ENCODE results near the gene HHIPL1.
"Not testable (repeated sequence)": the region's sequence is repeated elsewhere in the genome, so short reads cannot be mapped to it uniquely, and the experiment has no call there.

HHIPL1 gene

DNA sequence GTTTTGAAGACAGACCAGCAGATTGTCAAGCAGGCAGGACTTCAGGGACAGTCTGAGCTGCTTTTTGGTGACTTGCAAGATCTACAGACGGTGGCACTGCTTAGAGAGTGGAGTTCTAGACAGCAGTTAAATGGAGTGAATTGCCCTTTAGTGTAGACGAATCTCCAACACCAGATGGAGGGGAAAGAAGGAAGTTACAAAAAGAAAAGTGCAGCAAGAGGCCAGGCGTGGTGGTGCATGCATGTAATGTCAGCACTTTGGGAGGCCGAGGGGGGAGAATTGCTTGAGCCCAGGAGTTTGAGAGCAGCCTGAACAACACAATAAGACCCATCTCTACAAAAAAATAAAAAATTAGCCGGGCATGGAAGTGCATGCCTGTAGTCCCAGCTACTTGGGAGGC, 8.4 kb upstream of the HHIPL1 start:
- Histone ChIP-seq H3K4me1 (ENCODE audit: control insufficient read depth, insufficient read depth, low read length, poor library complexity, severe bottlenecking) (no peaks in the 10 kb centered on the region), H3K27ac (ENCODE audit: low read depth, low read length, severe bottlenecking) (no peak overlapping the region), H3K9me3 (ENCODE audit: control insufficient read depth, low read length) (no peaks in the 10 kb centered on the region), H3K36me3 (ENCODE audit: control insufficient read depth, insufficient read depth, low read length) (no peaks in the 10 kb centered on the region), H3K4me3 (ENCODE audit: extremely low read depth, insufficient read depth, low read length, poor library complexity, severe bottlenecking) (no peak overlapping the region)
- 74 to 88% methylated on average over 3 to 4 of the region's 5 CpGs for WGBS, 2 experiments (ENCODE audit: insufficient coverage in 2 of 2)

GRCh38 chr14:99637624-99638023, 7.3 kb upstream of the HHIPL1 start:
- no peak overlapping the region for H3K27ac ChIP-seq (ENCODE audit: low read depth, low read length, severe bottlenecking)
- H3K9me3 ChIP-seq (ENCODE audit: control insufficient read depth, low read length) = no peaks in the 10 kb centered on the region
- 91 to 100% methylated on average over 4 to 6 of the region's 7 CpGs for WGBS, 2 experiments (ENCODE audit: insufficient coverage in 2 of 2)
- no peaks in the 10 kb centered on the region for H3K36me3 ChIP-seq (ENCODE audit: control insufficient read depth, insufficient read depth, low read length)
- H3K4me3 ChIP-seq (ENCODE audit: extremely low read depth, insufficient read depth, low read length, poor library complexity, severe bottlenecking) = no peak overlapping the region
- no peaks in the 10 kb centered on the region for H3K4me1 ChIP-seq (ENCODE audit: control insufficient read depth, insufficient read depth, low read length, poor library complexity, severe bottlenecking)

DNA sequence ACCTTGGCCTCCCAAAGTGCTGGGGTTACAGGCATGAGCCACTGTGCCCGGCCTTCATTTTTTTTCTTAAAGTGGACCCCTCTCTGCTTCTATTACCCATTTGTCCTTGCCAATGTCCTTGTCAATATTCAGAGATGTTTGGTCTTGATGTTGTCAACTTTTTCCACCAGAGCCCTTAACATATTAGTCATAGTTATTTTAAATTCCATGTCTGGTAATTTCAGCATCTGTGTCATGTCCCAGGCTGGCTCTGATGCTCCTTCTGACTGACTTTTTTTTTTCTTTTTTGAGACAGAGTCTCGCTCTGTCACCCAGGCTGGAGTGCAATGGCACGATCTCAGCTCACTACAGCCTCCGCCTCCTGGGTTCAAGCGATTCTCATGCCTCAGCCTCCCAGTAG, 2.2 kb upstream of the HHIPL1 start:
- not testable (repeated sequence) for H3K27ac ChIP-seq (ENCODE audit: low read depth, low read length, severe bottlenecking); H3K4me3 ChIP-seq (ENCODE audit: extremely low read depth, insufficient read depth, low read length, poor library complexity, severe bottlenecking); H3K4me1 ChIP-seq (ENCODE audit: control insufficient read depth, insufficient read depth, low read length, poor library complexity, severe bottlenecking); H3K9me3 ChIP-seq (ENCODE audit: control insufficient read depth, low read length); H3K36me3 ChIP-seq (ENCODE audit: control insufficient read depth, insufficient read depth, low read length)
- 95 to 97% methylated on average over 4 to 5 of the region's 5 CpGs for WGBS, 2 experiments (ENCODE audit: insufficient coverage in 2 of 2)

- Histone ChIP-seq H3K4me3 (ENCODE audit: extremely low read depth, insufficient read depth, low read length, poor library complexity, severe bottlenecking) (no peak overlapping the region), H3K27ac (ENCODE audit: low read depth, low read length, severe bottlenecking) (no peak overlapping the region), H3K36me3 (ENCODE audit: control insufficient read depth, insufficient read depth, low read length) (no peaks in the 10 kb centered on the region), H3K9me3 (ENCODE audit: control insufficient read depth, low read length) (no peaks in the 10 kb centered on the region), H3K4me1 (ENCODE audit: control insufficient read depth, insufficient read depth, low read length, poor library complexity, severe bottlenecking) (no peaks in the 10 kb centered on the region)
- 75 to 78% methylated on average over 5 of the region's 6 CpGs for WGBS, 2 experiments (ENCODE audit: insufficient coverage in 2 of 2)
These were observed 1.6 kb upstream of the HHIPL1 start for GRCh38 chr14:99643343-99643742.

GRCh38 chr14:99644035-99644587, 818 bp upstream of the HHIPL1 start:
- WGBS, 2 experiments (ENCODE audit: insufficient coverage in 2 of 2) = 87 to 89% methylated on average over 8 to 10 of the region's 11 CpGs
- no peak overlapping the region for H3K4me3 ChIP-seq (ENCODE audit: extremely low read depth, insufficient read depth, low read length, poor library complexity, severe bottlenecking)
- H3K36me3 ChIP-seq (ENCODE audit: control insufficient read depth, insufficient read depth, low read length) = no peaks in the 10 kb centered on the region
- no peaks in the 10 kb centered on the region for H3K4me1 ChIP-seq (ENCODE audit: control insufficient read depth, insufficient read depth, low read length, poor library complexity, severe bottlenecking)
- H3K27ac ChIP-seq (ENCODE audit: low read depth, low read length, severe bottlenecking) = no peak overlapping the region
- H3K9me3 ChIP-seq (ENCODE audit: control insufficient read depth, low read length) = no peaks in the 10 kb centered on the region

DNA sequence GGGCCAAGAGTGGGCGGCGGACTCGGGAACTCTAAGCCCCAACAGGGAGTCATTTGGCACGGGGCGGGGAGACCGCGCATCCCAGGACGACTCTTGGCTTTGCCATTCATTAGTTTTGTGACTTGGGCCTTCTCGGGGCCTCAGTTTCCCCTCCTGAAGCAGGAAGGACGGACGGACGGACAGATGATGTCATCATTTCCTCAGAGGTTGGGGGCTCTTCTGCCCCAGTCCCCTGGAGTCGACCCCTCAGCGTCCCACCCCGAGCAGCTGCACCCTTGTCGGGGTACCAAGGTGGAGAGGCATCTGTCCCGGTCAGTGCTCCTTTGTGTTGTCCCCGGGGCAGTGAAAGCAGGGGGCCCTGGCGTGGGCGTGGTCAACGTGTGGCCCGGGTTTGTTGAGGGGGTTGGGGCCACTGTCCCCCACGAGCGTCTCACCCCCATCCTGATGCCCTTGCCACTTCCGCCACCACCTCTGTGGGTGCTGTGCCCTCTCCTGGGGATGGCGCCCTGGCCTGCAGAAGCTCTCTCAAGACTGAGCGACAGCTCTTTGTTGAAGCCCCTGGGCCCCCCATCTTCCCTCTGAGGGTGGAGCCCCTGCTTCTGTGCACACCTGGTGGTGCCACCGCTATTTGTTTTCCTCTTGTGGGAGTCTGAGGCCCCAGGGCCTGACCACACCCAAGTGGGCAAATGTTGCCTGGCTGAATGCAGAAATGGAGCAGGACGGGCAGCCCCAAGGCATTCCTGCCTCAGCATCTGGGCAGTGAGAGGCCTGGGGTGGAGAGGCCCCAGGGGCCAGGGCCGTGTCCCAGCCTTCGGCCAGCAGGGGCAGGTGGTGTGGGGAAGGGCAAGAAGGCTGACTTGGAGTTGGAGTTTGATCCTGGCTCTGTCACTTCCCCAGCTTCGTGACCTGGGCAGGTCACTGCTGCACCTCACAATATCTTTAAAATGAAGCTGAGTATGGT, 896 bp downstream of the HHIPL1 start:
- Histone ChIP-seq H3K4me1 (ENCODE audit: control insufficient read depth, insufficient read depth, low read length, poor library complexity, severe bottlenecking) (peaks cover 3% of the 10 kb centered on the region), H3K27ac (ENCODE audit: low read depth, low read length, severe bottlenecking) (no peak overlapping the region), H3K36me3 (ENCODE audit: control insufficient read depth, insufficient read depth, low read length) (no peaks in the 10 kb centered on the region), H3K9me3 (ENCODE audit: control insufficient read depth, low read length) (no peaks in the 10 kb centered on the region), H3K4me3 (ENCODE audit: extremely low read depth, insufficient read depth, low read length, poor library complexity, severe bottlenecking) (peak overlapping the region; percentile 22)
- 63 to 67% methylated on average over 26 of the region's 32 CpGs for WGBS, 2 experiments (ENCODE audit: insufficient coverage in 2 of 2)

DNA sequence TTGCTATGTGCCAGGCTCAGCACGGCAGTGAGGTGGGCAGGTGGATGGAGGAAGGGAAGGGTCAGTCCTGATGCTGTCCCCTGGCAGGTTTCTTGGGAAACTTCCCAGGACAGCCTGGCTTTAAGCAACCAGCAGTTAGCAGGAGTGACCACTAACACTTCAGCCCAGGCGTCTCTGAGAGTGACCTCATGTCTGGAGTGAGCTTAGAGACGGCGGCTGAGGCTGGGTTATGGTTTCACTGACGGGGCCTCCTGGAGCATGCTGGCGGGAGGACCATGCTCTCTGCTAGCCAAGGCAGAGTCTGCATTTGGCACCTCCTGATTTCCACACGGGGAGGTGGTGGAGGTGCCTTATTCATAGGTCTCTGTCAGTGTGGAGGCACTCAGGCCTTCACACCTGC, 2.5 kb downstream of the HHIPL1 start:
- H3K4me1 ChIP-seq (ENCODE audit: control insufficient read depth, insufficient read depth, low read length, poor library complexity, severe bottlenecking) = peaks cover 3% of the 10 kb centered on the region
- no peak overlapping the region for H3K4me3 ChIP-seq (ENCODE audit: extremely low read depth, insufficient read depth, low read length, poor library complexity, severe bottlenecking)
- 72 to 78% methylated on average over 4 to 6 of the region's 7 CpGs for WGBS, 2 experiments (ENCODE audit: insufficient coverage in 2 of 2)
- H3K27ac ChIP-seq (ENCODE audit: low read depth, low read length, severe bottlenecking) = no peak overlapping the region
- H3K9me3 ChIP-seq (ENCODE audit: control insufficient read depth, low read length) = no peaks in the 10 kb centered on the region
- no peaks in the 10 kb centered on the region for H3K36me3 ChIP-seq (ENCODE audit: control insufficient read depth, insufficient read depth, low read length)

DNA sequence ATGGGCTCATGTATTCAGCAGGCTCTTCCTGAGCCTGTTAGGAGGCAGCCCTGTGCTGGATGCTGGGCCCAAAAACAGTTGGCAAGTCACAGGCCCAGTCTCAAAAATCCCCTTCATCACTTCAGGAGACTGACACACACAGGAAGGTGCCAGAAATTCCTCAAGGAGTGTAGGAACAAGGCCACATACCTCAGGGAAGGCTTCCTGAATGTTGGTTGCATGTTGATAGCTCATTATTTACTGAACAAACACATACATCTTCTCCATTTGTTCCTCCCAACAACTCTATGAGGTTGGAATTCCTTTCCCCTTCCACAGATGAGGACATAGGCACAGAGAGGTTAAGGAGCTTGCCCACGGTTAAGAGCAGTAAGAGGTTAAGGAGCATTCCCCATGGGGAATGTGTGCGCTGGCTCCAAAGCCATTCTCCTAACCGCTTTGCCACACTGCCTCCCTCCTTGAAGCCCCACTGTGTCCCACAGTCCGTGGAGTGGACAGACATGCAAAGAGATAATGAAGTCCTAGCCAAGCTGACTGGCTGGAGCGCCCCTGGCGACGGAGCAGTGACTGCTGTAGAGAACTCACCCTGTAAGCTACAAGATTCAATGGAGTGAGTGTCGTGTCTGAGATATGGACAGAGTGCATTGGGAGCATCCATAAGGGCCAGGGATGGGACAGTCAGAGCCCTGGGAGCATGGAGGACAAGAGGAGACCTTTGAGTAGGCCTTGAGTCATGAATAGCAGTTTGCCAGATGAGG, 3.3 kb downstream of the HHIPL1 start:
- Histone ChIP-seq H3K27ac (ENCODE audit: low read depth, low read length, severe bottlenecking) (no peak overlapping the region), H3K36me3 (ENCODE audit: control insufficient read depth, insufficient read depth, low read length) (no peaks in the 10 kb centered on the region), H3K4me3 (ENCODE audit: extremely low read depth, insufficient read depth, low read length, poor library complexity, severe bottlenecking) (no peak overlapping the region), H3K4me1 (ENCODE audit: control insufficient read depth, insufficient read depth, low read length, poor library complexity, severe bottlenecking) (peaks cover 3% of the 10 kb centered on the region), H3K9me3 (ENCODE audit: control insufficient read depth, low read length) (no peaks in the 10 kb centered on the region)
- WGBS, 2 experiments (ENCODE audit: insufficient coverage in 2 of 2) = 85 to 93% methylated on average over 7 to 8 of the region's 8 CpGs

DNA sequence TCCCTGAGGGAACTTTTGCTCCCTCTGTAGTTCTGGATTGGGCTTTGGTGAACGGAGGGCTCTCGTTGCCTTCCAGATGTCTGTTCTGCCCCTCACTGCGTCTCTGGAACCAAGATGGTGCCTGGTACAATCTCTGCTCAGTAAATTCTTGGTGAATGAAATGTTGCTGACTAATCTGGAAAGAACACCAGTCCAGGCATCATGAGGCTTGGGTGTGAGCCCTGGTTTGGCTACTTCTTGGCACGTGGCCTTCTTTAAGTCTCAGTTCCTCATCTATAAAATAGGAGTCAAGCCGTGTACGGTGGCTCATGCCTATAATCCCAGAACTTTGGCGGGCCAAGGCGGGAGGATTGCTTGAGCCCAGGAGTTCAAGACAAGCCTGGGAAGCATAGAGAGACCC, 4.3 kb downstream of the HHIPL1 start:
- H3K4me1 ChIP-seq (ENCODE audit: control insufficient read depth, insufficient read depth, low read length, poor library complexity, severe bottlenecking) = peaks cover 3% of the 10 kb centered on the region
- H3K36me3 ChIP-seq (ENCODE audit: control insufficient read depth, insufficient read depth, low read length) = no peaks in the 10 kb centered on the region
- no peaks in the 10 kb centered on the region for H3K9me3 ChIP-seq (ENCODE audit: control insufficient read depth, low read length)
- 87 to 95% methylated on average over 5 to 8 of the region's 8 CpGs for WGBS, 2 experiments (ENCODE audit: insufficient coverage in 2 of 2)
- H3K27ac ChIP-seq (ENCODE audit: low read depth, low read length, severe bottlenecking) = no peak overlapping the region
- no peak overlapping the region for H3K4me3 ChIP-seq (ENCODE audit: extremely low read depth, insufficient read depth, low read length, poor library complexity, severe bottlenecking)

DNA sequence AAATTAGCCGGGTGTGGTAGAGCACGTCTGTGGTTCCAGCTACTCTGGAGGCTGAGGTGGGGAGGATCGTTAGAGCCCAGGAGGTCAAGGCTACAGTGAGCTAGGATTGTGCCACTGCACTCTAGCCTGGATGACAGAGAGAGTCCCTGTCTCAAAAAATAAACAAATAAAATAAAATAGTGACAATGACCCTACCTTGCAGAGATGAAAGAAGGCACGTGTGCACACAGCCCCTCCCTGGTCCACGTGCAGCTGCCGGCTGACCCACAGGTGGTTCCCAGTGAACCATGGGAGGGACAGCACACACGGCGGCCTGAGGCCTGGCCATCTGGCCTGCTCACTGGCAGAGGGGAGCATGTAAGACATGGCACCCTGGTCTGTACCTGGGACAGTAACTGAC, 4.7 kb downstream of the HHIPL1 start:
- 96 to 97% methylated on average over 7 to 8 of the region's 8 CpGs for WGBS, 2 experiments (ENCODE audit: insufficient coverage in 2 of 2)
- Histone ChIP-seq H3K4me1 (ENCODE audit: control insufficient read depth, insufficient read depth, low read length, poor library complexity, severe bottlenecking) (peaks cover 3% of the 10 kb centered on the region), H3K36me3 (ENCODE audit: control insufficient read depth, insufficient read depth, low read length) (no peaks in the 10 kb centered on the region)

More for the DNA sequence above, 4.7 kb downstream of the HHIPL1 start:
- H3K4me3 ChIP-seq (ENCODE audit: extremely low read depth, insufficient read depth, low read length, poor library complexity, severe bottlenecking) = no peak overlapping the region
- no peak overlapping the region for H3K27ac ChIP-seq (ENCODE audit: low read depth, low read length, severe bottlenecking)
- H3K9me3 ChIP-seq (ENCODE audit: control insufficient read depth, low read length) = no peaks in the 10 kb centered on the region

Data from mesodermal cell (in vitro differentiated cells).